HCT116 (cell line): ENCODE data around the gene ARSG. TPM values are rescaled to one million over a fixed set of nuclear protein-coding genes. Genes with fewer than 3 reads are reported as not detected.

Experiments
- ATAC-seq: fragments of 200-7000 bp; cut with Tn5 transposase; 2 replicates; pipeline ENCODE4 v1.9.1; 2020; ENCODE audit warnings: mild to moderate bottlenecking, moderate library complexity
- BruUV-seq: library from RNA; stranded (reverse); fragments of 400-500 nt; replicated peaks from 2 replicates; lab custom pipeline; 2021; lab: Mats Ljungman, UMichigan
- CTCF ChIA-PET: fragments of 300-600 bp; sonication (Branson Sonifier 250); formaldehyde crosslinking; loops from one replicate; lab custom pipeline; 2021; ENCODE audit warnings: antibody characterized with exemption; lab: Charles Lee
- POLR2A ChIA-PET: fragments of 300-600, 350-600 bp; sonication (Branson Sonifier 250); formaldehyde crosslinking; loops from one replicate; lab custom pipeline; 2021; ENCODE audit warnings: antibody characterized with exemption; lab: Charles Lee
- RAD21 ChIA-PET, 2 experiments: fragments of 300-600 bp; sonication (Branson Sonifier 250); formaldehyde crosslinking; loops; one replicate each; lab custom pipeline; 2023; ENCODE audit warnings: low total read pairs in 2 of 2; ENCODE audit not compliant: uncharacterized antibody in 2 of 2, unreplicated experiment in 2 of 2, low non-redundant PET in 1 of 2; lab: Charles Lee
- DNase-seq: peaks from one replicate; pipeline ENCODE4 v3.0.0-alpha.2; 2010; ENCODE audit warnings: low read depth, low spot score
- H2AFZ ChIP-seq: fragments of 200-600 bp; shearing (Covaris generic), sonication (generic); 2 replicates; pipeline ENCODE4 v1.6.1; 2017; ENCODE audit warnings: low read depth, mixed run types, mixed read lengths, antibody characterized with exemption, low read length; ENCODE audit not compliant: poor library complexity, severe bottlenecking
- H3K27ac ChIP-seq: 2 replicates; pipeline ENCODE4 v1.5.1; 2012; ENCODE audit warnings: low read depth, low read length
- H3K27me3 ChIP-seq: fragments of 200-600 bp; sonication (generic); 2 replicates; pipeline ENCODE4 v1.6.1; 2016; ENCODE audit warnings: mixed run types, low read length, mixed read lengths; ENCODE audit not compliant: insufficient read depth
- H3K36me3 ChIP-seq, 2 experiments: fragments of 200-500 bp in 1 of 2; fragments of 200-600 bp in 1 of 2; sonication (Bioruptor generic) in 1 of 2; sonication (generic) in 1 of 2; 2 replicates each; pipeline versions ENCODE4 v1.5.1 to v1.6.1; 2014 to 2016; ENCODE audit warnings: low read length in 2 of 2, inconsistent platforms in 1 of 2, mixed read lengths in 1 of 2, mixed run types in 1 of 2; ENCODE audit not compliant: insufficient read depth in 2 of 2, control insufficient read depth in 1 of 2
- H3K4me1 ChIP-seq, 2 experiments: fragments of 200-600 bp in 1 of 2; sonication (generic) in 1 of 2; 2 replicates each; pipeline versions ENCODE4 v1.5.1 to v1.6.1; 2012 to 2017; ENCODE audit warnings: low read length in 2 of 2, inconsistent platforms in 1 of 2, mild to moderate bottlenecking in 1 of 2, mixed read lengths in 1 of 2, mixed run types in 1 of 2, moderate library complexity in 1 of 2; ENCODE audit not compliant: insufficient read depth in 2 of 2, control insufficient read depth in 1 of 2
- H3K4me2 ChIP-seq: fragments of 200-600 bp; sonication (generic); 2 replicates; pipeline ENCODE4 v1.6.1; 2017; ENCODE audit warnings: mixed run types, low read length, mixed read lengths
- H3K4me3 ChIP-seq, 2 experiments: fragments of 200-600 bp in 1 of 2; sonication (generic) in 1 of 2; replicated peaks in 1 of 2; 2 replicates each; pipeline ENCODE4 v1.5.1; 2011 to 2016; ENCODE audit warnings: low read length in 2 of 2, control low read depth in 1 of 2, low read depth in 1 of 2, mild to moderate bottlenecking in 1 of 2, mixed read lengths in 1 of 2, mixed run types in 1 of 2
- H3K79me2 ChIP-seq: fragments of 200-600 bp; sonication (generic); 2 replicates; pipeline ENCODE4 v1.6.1; 2017; ENCODE audit warnings: mild to moderate bottlenecking, mixed run types, low read length, moderate library complexity, mixed read lengths; ENCODE audit not compliant: insufficient read depth
- H3K9ac ChIP-seq: fragments of 200-600 bp; sonication (generic); 2 replicates; pipeline ENCODE4 v1.6.1; 2016; ENCODE audit warnings: low read length, mixed read lengths
- H3K9me2 ChIP-seq: fragments of 200-600 bp; sonication (generic), shearing (Covaris generic); 2 replicates; pipeline ENCODE4 v1.6.1; 2017; ENCODE audit warnings: mixed run types, mild to moderate bottlenecking, moderate library complexity; ENCODE audit not compliant: insufficient read depth
- H3K9me3 ChIP-seq, 2 experiments: fragments of 200-500 bp in 1 of 2; fragments of 200-600 bp in 1 of 2; sonication (Bioruptor generic) in 1 of 2; sonication (generic) in 1 of 2; 2 replicates each; pipeline ENCODE4 v1.6.1; 2014 to 2017; ENCODE audit warnings: low read length in 2 of 2, mixed read lengths in 2 of 2, inconsistent platforms in 1 of 2, low read depth in 1 of 2, mild to moderate bottlenecking in 1 of 2, mixed run types in 1 of 2, moderate library complexity in 1 of 2; ENCODE audit not compliant: control insufficient read depth in 1 of 2, insufficient read depth in 1 of 2
- H4K20me1 ChIP-seq: fragments of 200-600 bp; sonication (generic), shearing (Covaris generic); 2 replicates; pipeline ENCODE4 v1.6.1; 2017; ENCODE audit warnings: mixed run types, mild to moderate bottlenecking, moderate library complexity; ENCODE audit not compliant: insufficient read depth
- EZH2 ChIP-seq: fragments of 200-600 bp; sonication (generic); IDR thresholded peaks from 2 replicates; pipeline ENCODE4 v1.6.1; 2017; ENCODE audit warnings: antibody characterized with exemption, mixed run types
- MAX ChIP-seq: IDR thresholded peaks from 2 replicates; pipeline ENCODE4 v1.6.1; 2012
- POLR2A ChIP-seq: IDR thresholded peaks from 2 replicates; pipeline ENCODE4 v1.7.0; 2011; ENCODE audit warnings: borderline replicate concordance; ENCODE audit not compliant: insufficient read depth, insufficient read length; ENCODE audit errors: extremely low read depth
- POLR2AphosphoS5 ChIP-seq: IDR thresholded peaks from 2 replicates; pipeline ENCODE4 v1.6.1; 2011; ENCODE audit warnings: mild to moderate bottlenecking, low read depth, low read length, moderate library complexity
- ZBTB33 ChIP-seq: IDR thresholded peaks from 2 replicates; pipeline ENCODE4 v1.6.1; 2011; ENCODE audit warnings: mild to moderate bottlenecking, low read length, moderate library complexity; ENCODE audit not compliant: insufficient replicate concordance; ENCODE audit errors: extremely low read depth
- ZFX ChIP-seq: fragments of 450-650 bp; IDR thresholded peaks from 2 replicates; pipeline ENCODE4 v1.6.1; 2017
- intact Hi-C: fragments of 100-400 bp; cut with micrococcal nuclease; formaldehyde crosslinking; loops from 2 replicates; pipeline ENCODE4 v1.10.0; 2022
- total RNA-seq: library from RNA; stranded (reverse); gene quantifications from one replicate; pipeline ENCODE4 v1.2.1, GENCODE V29; 2021; ENCODE audit not compliant: unreplicated experiment

Gene ARSG
- total RNA-seq, 1 experiment from 2014 or later = 17.1 TPM

GRCh38 chr17:68317458-68317857 lies 26.2 kb downstream of the ARSG start:
- BruUV-seq = no TSS peak
- Histone ChIP-seq H3K27me3 (no peaks in the 10 kb centered on the region), H3K9me3 (no peaks in the 10 kb centered on the region), H3K4me3 (no peak overlapping the region), H2AFZ (no peak overlapping the region), H3K79me2 (no peaks in the 10 kb centered on the region), H3K9me2 (no peaks in the 10 kb centered on the region), H3K4me2 (no peak overlapping the region), H4K20me1 (no peaks in the 10 kb centered on the region), H3K9ac (no peak overlapping the region), H3K36me3 (no peaks in the 10 kb centered on the region), H3K27ac (no peak overlapping the region; the same call in 1 of the 2 replicates), H3K4me1 (peaks cover 36 to 53% of the 10 kb centered on the region in 2 experiments)
- DNase-seq (no peak), ATAC-seq (no peak)
- intact Hi-C loops = no loop called here
- ChIA-PET CTCF (interaction anchor here (1.1 kb wide), 1 partner anchor 81 kb away, joined by 3 read pairs; no protein-coding TSS in a partner anchor), POLR2A (interaction anchor here (0.7 to 1.8 kb wide), 2 partner anchors 12 to 65 kb away, joined by 3 to 6 read pairs; no protein-coding TSS in a partner anchor), RAD21 (interaction anchor here in 1 of 2 experiments (0.7 kb wide), 1 partner anchor 11 kb away, joined by 3 read pairs; no protein-coding TSS in a partner anchor)
- TF ChIP-seq ZBTB33 (no peak), ZFX (no peak), MAX (no peak), POLR2A (no peak), POLR2AphosphoS5 (no peak), EZH2 (no peak)
